Upper lobe of left lung (tissue), 6 donors: Measurements from ENCODE around the gene STX8. TPM values are rescaled to one million over a fixed set of nuclear protein-coding genes. Genes with fewer than 3 reads are reported as not detected.
"Not testable (repeated sequence)": the region's sequence is repeated elsewhere in the genome, so short reads cannot be mapped to it uniquely, and the experiment has no call there.

ENCODE experiments used
- ATAC-seq, 2 donors: fragments of 200-7000 bp; cut with Tn5 transposase; one replicate each; pipeline ENCODE4 v1.9.1; 2022; ENCODE audit warnings: mild to moderate bottlenecking in 2 of 2, moderate library complexity in 2 of 2; ENCODE audit not compliant: low FRiP score in 2 of 2
- DNase-seq, 2 donors: peaks; one replicate each; pipeline ENCODE4 v3.0.0-alpha.2; 2019 to 2020
- H3K27ac ChIP-seq, 4 donors: fragments of 200-600 bp; sonication (generic); one replicate each; pipeline ENCODE4 v1.5.1; 2016 to 2019
- H3K27me3 ChIP-seq, 4 donors: fragments of 200-600 bp; sonication (generic); one replicate each; pipeline ENCODE4 v1.5.1; 2017 to 2019
- H3K36me3 ChIP-seq, 4 donors: fragments of 200-600 bp; sonication (generic); one replicate each; pipeline ENCODE4 v1.5.1; 2016 to 2019
- H3K4me1 ChIP-seq, 4 donors: fragments of 200-600 bp; sonication (generic); one replicate each; pipeline ENCODE4 v1.5.1; 2018 to 2019
- H3K4me3 ChIP-seq, 4 donors: fragments of 200-600 bp; sonication (generic); one replicate each; pipeline ENCODE4 v1.5.1; 2017 to 2019; ENCODE audit warnings: mild to moderate bottlenecking in 2 of 4, moderate library complexity in 1 of 4
- H3K9me3 ChIP-seq, 4 donors: fragments of 200-600 bp; sonication (generic); one replicate each; pipeline ENCODE4 v1.5.1; 2018 to 2019
- EP300 ChIP-seq, 4 donors: sonication (generic); formaldehyde crosslinking; IDR thresholded peaks; one replicate each; pipeline ENCODE4 v1.5.1; 2017; ENCODE audit warnings: antibody characterized with exemption in 4 of 4, control low read depth in 2 of 4
- POLR2A ChIP-seq, 4 donors: fragments of 450-650 bp; IDR thresholded peaks; one replicate each; pipeline ENCODE4 v1.5.1; 2016 to 2017; ENCODE audit warnings: antibody characterized with exemption in 4 of 4, mild to moderate bottlenecking in 2 of 4
- POLR2AphosphoS5 ChIP-seq, 2 donors: sonication (generic); formaldehyde crosslinking; IDR thresholded peaks; one replicate each; pipeline ENCODE4 v1.5.1; 2017; ENCODE audit warnings: antibody characterized with exemption in 2 of 2
- WGBS, 2 donors: methylation state at CpG; one replicate each; pipeline ENCODE4 v1.1.5; 2017 to 2018; 5-methylcytosine and 5-hydroxymethylcytosine counted together
- total RNA-seq, 6 donors: library from RNA; depleted of rRNA in 4 of 6; stranded (reverse); fragments of >200 nt in 4 of 6; gene quantifications; one replicate each; pipeline versions ENCODE4 v1.1.0 to v1.2.1, GENCODE V29; 2016 to 2021
- TF ChIP-seq, protein P1 (sequence below), 6 experiments: fragments of 450-650 bp in 4 of 6; fragments of 200-600 bp in 2 of 6; sonication (generic) in 2 of 6; IDR thresholded peaks; one replicate each; pipeline ENCODE4 v1.5.1; 2016 to 2019; ENCODE audit warnings: antibody characterized with exemption in 6 of 6
- donor health status: DM: no; HTN: no; CAD: no; lungs with moderate emphysema.
- donor health status: DM: no; HTN: yes; CAD: no; lungs with severe emphysema.

The STX8 gene
- total RNA-seq, 6 donors from 2014 or later: 39.2 to 138 (median 52.3) TPM

DNA sequence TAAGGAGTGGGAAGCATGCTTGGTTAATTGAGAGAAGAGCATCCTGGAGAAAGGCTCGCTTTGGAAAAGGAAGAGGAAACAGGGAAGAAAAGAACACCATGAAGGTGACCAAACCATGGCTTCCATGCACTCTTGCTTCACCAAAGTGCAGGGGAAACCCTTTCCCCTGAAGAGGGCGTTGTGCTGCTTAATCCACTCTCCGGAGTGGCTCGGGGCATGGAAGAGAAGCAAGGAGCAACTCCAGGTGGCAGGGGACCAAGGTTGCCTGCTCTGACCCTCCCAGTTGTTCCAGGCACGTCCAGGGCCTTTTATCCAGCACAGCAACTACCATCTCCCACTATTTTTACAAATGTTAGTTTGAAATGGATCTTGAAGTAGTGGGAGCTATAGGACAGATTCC lies 108.1 kb downstream of the STX8 start:
- no peak for DNase-seq
- TF ChIP-seq POLR2A (IDR thresholded peaks at IDR 0.05) (no peak), POLR2AphosphoS5 (IDR thresholded peaks at IDR 0.05) (no peak), EP300 (IDR thresholded peaks at IDR 0.05) (no peak)
- TF ChIP-seq, protein P1, sequence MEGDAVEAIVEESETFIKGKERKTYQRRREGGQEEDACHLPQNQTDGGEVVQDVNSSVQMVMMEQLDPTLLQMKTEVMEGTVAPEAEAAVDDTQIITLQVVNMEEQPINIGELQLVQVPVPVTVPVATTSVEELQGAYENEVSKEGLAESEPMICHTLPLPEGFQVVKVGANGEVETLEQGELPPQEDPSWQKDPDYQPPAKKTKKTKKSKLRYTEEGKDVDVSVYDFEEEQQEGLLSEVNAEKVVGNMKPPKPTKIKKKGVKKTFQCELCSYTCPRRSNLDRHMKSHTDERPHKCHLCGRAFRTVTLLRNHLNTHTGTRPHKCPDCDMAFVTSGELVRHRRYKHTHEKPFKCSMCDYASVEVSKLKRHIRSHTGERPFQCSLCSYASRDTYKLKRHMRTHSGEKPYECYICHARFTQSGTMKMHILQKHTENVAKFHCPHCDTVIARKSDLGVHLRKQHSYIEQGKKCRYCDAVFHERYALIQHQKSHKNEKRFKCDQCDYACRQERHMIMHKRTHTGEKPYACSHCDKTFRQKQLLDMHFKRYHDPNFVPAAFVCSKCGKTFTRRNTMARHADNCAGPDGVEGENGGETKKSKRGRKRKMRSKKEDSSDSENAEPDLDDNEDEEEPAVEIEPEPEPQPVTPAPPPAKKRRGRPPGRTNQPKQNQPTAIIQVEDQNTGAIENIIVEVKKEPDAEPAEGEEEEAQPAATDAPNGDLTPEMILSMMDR (IDR thresholded peaks at IDR 0.05): no peak
- no peak for ATAC-seq
- no peak overlapping the region for H3K4me3 ChIP-seq
- no peaks in the 10 kb centered on the region for H3K9me3 ChIP-seq
- no peaks in the 10 kb centered on the region for H3K4me1 ChIP-seq
- H3K27ac ChIP-seq: no peak overlapping the region
- WGBS, 2 donors: 80 to 87% methylated on average over 5 of the region's 5 CpGs
- H3K27me3 ChIP-seq: no peaks in the 10 kb centered on the region
- H3K36me3 ChIP-seq: no peaks in the 10 kb centered on the region

DNA sequence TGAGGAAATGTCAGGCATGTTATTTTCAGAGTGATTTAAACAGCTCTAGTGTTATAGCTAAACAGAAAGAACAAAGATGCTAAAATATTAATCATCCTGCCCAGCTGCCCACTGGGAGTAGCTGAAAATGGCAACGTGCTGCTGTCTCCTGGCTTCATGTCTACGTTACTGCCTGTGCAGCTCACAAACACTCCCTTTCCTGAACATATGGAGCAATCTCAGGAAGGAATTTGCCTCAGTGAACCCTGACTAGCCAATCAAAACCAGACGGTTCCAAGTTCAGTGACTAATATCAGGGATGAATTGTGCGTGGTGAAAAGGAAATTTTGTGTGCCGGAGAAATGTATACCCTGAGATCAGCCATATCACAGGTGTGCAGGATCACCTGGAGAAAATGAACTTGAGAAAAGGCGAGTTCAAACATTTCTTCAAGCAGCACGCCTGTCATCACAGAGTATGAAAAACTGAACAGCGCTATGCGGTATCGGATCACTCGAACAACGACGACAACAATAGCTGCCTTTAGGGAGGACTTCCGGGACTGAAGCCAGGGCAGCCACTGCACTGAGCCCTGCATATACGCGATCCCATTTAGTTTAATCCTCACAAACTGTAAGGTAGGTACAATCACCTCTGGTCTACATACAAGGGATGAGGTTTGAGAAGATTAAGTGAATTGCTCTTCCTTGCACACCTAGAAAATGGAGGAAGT lies 110.3 kb downstream of the STX8 start:
- H3K4me1 ChIP-seq: no peaks in the 10 kb centered on the region
- no peaks in the 10 kb centered on the region for H3K36me3 ChIP-seq
- TF ChIP-seq POLR2AphosphoS5 (IDR thresholded peaks at IDR 0.05) (no peak), POLR2A (IDR thresholded peaks at IDR 0.05) (no peak), EP300 (IDR thresholded peaks at IDR 0.05) (no peak)
- TF ChIP-seq, protein P1 (IDR thresholded peaks at IDR 0.05): no peak
- H3K4me3 ChIP-seq: no peak overlapping the region
- no peak overlapping the region for H3K27ac ChIP-seq
- no peaks in the 10 kb centered on the region for H3K9me3 ChIP-seq
- no peak for ATAC-seq
- WGBS, 2 donors: 80 to 87% methylated on average over 16 of the region's 16 CpGs
- DNase-seq: no peak
- H3K27me3 ChIP-seq: no peaks in the 10 kb centered on the region

DNA sequence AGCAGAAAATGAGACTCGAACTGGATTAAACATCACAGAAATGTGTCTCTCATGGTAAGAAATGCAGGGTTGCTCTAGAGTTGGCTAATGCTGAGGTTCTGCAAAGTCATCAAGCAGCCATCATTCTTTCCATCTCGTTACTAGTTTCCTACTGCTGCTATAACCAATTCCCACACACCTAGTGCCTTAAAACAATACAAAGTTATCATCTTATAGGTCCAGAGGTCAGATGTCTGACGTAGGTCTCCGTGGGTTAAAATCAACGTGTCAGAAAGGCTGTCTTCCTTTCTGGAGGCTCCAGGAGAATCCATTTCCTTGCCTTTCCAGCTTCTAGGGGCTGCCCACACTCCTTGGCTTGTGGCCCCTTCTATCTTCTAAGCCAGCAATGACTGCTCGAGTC lies 118.6 kb downstream of the STX8 start:
- Histone ChIP-seq H3K27ac (no peak overlapping the region), H3K4me1 (no peaks in the 10 kb centered on the region), H3K9me3 (no peaks in the 10 kb centered on the region), H3K4me3 (no peak overlapping the region), H3K27me3 (no peaks in the 10 kb centered on the region), H3K36me3 (no peaks in the 10 kb centered on the region)
- TF ChIP-seq, protein P1 (IDR thresholded peaks at IDR 0.05): no peak
- TF ChIP-seq POLR2A (IDR thresholded peaks at IDR 0.05) (no peak), EP300 (IDR thresholded peaks at IDR 0.05) (no peak), POLR2AphosphoS5 (IDR thresholded peaks at IDR 0.05) (no peak)
- 91 to 94% methylated on average over 6 of the region's 6 CpGs for WGBS, 2 donors
- DNase-seq: no peak
- ATAC-seq: no peak

DNA sequence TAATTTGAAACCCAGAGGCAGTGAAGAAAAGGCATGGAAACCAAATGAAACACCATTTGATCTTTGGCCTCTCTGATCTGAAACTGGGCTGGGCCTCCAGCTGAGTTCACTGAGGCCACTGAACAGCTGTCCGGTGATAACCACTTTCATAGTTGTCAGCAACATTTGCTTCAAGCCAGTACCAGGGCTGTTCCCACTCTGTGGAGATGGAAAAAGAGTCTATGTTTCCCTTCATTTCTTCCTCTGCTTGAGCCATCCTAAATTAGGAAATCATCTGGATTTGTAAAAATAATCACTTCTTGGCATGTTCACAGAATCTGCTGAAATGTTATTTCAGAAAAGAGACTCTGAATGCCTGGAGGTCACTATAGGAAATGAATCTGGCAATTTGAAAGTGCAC lies 119.3 kb downstream of the STX8 start:
- no peak for ATAC-seq
- Histone ChIP-seq H3K36me3 (no peaks in the 10 kb centered on the region), H3K27ac (no peak overlapping the region), H3K4me1 (no peaks in the 10 kb centered on the region), H3K4me3 (no peak overlapping the region), H3K9me3 (no peaks in the 10 kb centered on the region), H3K27me3 (no peaks in the 10 kb centered on the region)
- 76 to 77% methylated on average over 1 of the region's 1 CpG for WGBS, 2 donors
- TF ChIP-seq POLR2A (IDR thresholded peaks at IDR 0.05) (no peak), POLR2AphosphoS5 (IDR thresholded peaks at IDR 0.05) (no peak), EP300 (IDR thresholded peaks at IDR 0.05) (no peak)
- TF ChIP-seq, protein P1 (IDR thresholded peaks at IDR 0.05): no peak
- DNase-seq: no peak

DNA sequence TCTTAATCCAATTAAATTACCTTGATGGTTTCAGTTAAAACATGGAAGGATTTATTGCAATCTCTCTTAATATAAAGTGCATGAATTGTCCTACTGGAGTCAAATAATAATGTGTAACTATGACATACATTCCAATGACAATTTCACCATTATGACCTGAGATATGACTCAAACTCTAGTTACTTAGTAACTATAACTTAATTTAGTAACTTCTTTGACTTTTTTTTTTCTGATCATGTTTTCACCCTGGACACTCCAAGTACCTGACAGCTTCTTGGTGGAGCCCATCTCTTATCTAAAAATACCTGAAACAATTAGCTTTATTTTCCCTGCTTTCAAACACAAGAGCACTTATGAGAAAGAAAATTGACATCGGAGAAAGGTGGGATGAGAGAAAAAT lies 123.7 kb downstream of the STX8 start:
- WGBS, 2 donors: 88 to 89% methylated on average over 1 of the region's 1 CpG
- Histone ChIP-seq H3K4me3 (no peak overlapping the region), H3K9me3 (no peaks in the 10 kb centered on the region), H3K27ac (no peak overlapping the region), H3K27me3 (no peaks in the 10 kb centered on the region), H3K4me1 (no peaks in the 10 kb centered on the region), H3K36me3 (no peaks in the 10 kb centered on the region)
- TF ChIP-seq POLR2A (IDR thresholded peaks at IDR 0.05) (no peak), POLR2AphosphoS5 (IDR thresholded peaks at IDR 0.05) (no peak), EP300 (IDR thresholded peaks at IDR 0.05) (no peak)
- TF ChIP-seq, protein P1 (IDR thresholded peaks at IDR 0.05): no peak
- DNase-seq (no peak), ATAC-seq (no peak)

DNA sequence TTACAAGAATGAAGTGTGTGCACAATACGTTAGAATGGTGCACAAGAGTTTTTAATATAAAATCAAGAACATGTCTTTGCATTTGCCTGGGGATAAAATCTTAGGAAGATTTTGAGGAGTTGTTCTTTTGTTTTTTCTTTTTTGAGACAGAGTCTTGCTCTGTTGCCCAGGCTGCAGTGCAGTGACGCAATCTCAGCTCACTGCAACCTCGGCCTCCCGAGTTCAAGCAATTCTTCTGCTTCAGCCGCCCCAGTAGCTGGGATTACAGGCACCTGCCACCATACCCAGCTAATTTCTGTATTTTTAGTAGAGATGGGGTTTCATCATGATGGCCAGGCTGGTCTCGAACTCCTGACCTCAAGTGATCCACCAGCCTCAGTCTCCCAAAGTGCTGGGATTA lies 128.3 kb downstream of the STX8 start:
- not testable (repeated sequence) for H3K4me3 ChIP-seq, H3K4me1 ChIP-seq, H3K36me3 ChIP-seq, ATAC-seq, H3K9me3 ChIP-seq, DNase-seq, H3K27ac ChIP-seq, H3K27me3 ChIP-seq
- 94% methylated on average over 6 of the region's 6 CpGs for WGBS, 2 donors
